Stimulated activated naive CD8-positive, alpha-beta T cell treated with anti-CD3 and anti-CD28 coated beads, Interleukin-15, amount 100 ng/mL, for 72 hours (primary cell): ENCODE results near the gene ALOX5AP.
"Not testable (repeated sequence)": the region's sequence is repeated elsewhere in the genome, so short reads cannot be mapped to it uniquely, and the experiment has no call there.

Experiments used
- ATAC-seq: fragments of 150-1000 bp; cut with Tn5 transposase; 2 replicates; pipeline ENCODE4 v1.10.0; 2021; ENCODE audit warnings: mild to moderate bottlenecking, moderate library complexity
- DNase-seq, 2 donors: peaks; one replicate each; pipeline ENCODE4 v3.0.0; 2021 to 2022
- H3K27ac Mint-ChIP-seq, 2 donors: one replicate each; pipeline ENCODE4 v1.8.0; 2022; ENCODE audit warnings: mild to moderate bottlenecking in 2 of 2, mixed read lengths in 2 of 2, moderate library complexity in 2 of 2
- H3K27me3 Mint-ChIP-seq: one replicate; pipeline ENCODE4 v1.8.0; 2022; ENCODE audit warnings: mixed read lengths
- H3K4me1 Mint-ChIP-seq: one replicate; pipeline ENCODE4 v1.8.0; 2022; ENCODE audit warnings: mild to moderate bottlenecking, mixed read lengths
- H3K4me3 Mint-ChIP-seq, 2 donors: one replicate each; pipeline ENCODE4 v1.8.0; 2022; ENCODE audit warnings: mild to moderate bottlenecking in 2 of 2, mixed read lengths in 2 of 2, moderate library complexity in 1 of 2
- H3K9me3 Mint-ChIP-seq, 2 donors: one replicate each; pipeline ENCODE4 v1.8.0; 2022; ENCODE audit warnings: mixed read lengths in 2 of 2

ALOX5AP gene

DNA sequence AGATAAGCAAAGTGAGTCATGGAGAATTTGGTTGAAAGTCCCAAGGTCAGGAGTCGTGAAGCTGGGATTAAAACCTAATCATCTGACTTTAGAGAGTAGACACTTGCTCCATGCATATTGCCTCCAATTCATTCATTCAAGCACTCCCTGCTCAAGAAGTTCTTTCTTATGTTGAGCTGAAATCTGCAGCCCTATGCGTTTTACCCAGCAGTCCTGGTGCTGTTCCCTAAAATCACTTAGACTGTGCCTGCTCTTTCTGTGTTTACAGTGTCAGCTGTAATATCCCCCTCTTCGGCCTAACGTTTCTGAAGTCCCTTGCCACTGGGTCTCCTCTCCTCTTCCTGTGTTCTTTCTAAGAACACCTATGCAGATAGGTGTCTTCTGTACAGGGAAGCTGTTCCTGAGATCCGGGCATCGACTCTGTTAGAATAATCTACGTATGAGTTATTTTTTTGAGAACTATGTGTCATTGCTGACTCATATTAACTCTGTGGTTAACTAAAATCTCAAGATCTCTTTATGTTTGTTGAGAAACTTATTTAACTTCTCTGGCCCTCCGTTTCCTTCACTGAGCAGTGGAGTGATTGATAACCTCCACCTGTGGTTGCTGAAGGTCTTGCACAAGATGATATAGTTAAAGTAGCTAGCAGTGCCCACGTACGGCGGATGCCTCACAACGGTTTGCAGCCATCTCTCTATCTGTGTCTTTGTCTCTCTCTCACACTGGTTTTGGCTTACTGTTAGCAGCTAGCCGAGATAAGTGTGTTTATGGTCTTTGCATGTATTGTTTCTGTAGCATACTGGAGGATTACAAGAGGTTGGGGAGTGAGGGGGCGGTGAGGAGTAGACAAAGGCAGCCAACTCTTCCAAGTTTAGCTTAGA is 4.7 kb downstream of the ALOX5AP start:
- DNase-seq (peak; percentile 63 to 79), ATAC-seq (peak; percentile 84)
- Mint-ChIP-seq H3K27ac (peak overlapping the region in 1 of 2 donors; percentile 84), H3K4me1 (peaks cover 78% of the 10 kb centered on the region), H3K27me3 (peaks cover 8% of the 10 kb centered on the region), H3K9me3 (no peaks in the 10 kb centered on the region), H3K4me3 (peak overlapping the region; percentile 82 to 84)

DNA sequence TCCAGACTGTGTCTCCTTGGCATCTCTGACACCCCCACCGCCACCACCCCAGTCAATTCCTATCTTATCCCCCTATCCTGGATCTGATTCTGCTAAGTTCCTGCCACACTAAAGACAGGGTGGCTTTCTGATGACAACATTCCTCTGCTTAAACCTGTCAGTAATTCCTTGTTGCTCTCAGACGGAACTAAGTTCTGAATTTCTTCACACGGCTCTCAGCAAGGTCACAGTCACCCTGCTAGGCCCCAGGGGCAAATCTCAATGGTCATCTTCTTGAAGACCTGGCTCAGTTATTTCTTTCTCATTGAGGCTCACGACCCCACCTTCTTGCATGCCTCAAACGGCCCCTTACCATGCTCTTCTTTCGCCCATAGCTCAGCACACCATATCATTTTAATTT is 7.6 kb downstream of the ALOX5AP start:
- no peak overlapping the region for H3K27ac Mint-ChIP-seq
- no peak for ATAC-seq
- peaks cover 72% of the 10 kb centered on the region for H3K4me1 Mint-ChIP-seq
- DNase-seq: no peak
- no peaks in the 10 kb centered on the region for H3K9me3 Mint-ChIP-seq
- peaks cover 16% of the 10 kb centered on the region for H3K27me3 Mint-ChIP-seq
- peak overlapping the region in 1 of 2 donors; percentile 32 for H3K4me3 Mint-ChIP-seq

DNA sequence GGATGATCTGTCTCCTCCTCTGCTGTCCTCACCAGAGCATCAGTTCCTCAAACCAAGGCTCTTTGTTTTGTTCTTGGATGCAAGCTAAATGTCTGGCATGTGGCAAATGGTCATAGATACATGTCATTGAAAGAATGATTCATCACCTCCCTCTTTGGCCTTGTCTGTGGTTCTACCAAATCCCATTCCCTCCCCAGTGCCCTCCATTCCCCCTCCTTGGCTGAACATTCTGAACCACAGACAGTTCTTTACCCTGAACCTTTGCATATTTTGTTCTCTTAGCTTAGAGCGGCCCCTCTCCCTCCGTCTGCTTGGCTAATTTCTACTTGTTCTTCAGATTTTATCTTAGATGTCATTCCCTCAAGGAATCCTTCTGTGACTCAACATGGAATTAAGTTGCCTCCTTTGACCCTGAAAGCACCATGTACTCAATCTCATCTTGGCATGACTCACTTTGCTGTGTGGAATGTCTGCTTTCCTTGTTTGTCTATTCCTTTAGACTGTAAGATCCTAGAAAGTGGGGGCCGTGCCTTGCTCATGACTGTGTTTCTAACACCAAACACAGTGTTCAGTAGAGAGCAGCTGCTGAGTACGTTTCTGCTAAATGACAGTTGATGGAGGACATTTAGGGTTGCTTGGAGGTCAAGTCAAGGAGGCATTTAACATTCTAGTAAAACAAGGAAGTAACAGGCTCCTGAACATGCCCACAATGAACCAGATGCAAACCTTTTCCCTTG is 8.1 kb downstream of the ALOX5AP start:
- no peaks in the 10 kb centered on the region for H3K9me3 Mint-ChIP-seq
- H3K27me3 Mint-ChIP-seq: peaks cover 16% of the 10 kb centered on the region
- DNase-seq: no peak
- peaks cover 67% of the 10 kb centered on the region for H3K4me1 Mint-ChIP-seq
- H3K4me3 Mint-ChIP-seq: peak overlapping the region; percentile 1 to 41
- ATAC-seq: no peak
- no peak overlapping the region for H3K27ac Mint-ChIP-seq

DNA sequence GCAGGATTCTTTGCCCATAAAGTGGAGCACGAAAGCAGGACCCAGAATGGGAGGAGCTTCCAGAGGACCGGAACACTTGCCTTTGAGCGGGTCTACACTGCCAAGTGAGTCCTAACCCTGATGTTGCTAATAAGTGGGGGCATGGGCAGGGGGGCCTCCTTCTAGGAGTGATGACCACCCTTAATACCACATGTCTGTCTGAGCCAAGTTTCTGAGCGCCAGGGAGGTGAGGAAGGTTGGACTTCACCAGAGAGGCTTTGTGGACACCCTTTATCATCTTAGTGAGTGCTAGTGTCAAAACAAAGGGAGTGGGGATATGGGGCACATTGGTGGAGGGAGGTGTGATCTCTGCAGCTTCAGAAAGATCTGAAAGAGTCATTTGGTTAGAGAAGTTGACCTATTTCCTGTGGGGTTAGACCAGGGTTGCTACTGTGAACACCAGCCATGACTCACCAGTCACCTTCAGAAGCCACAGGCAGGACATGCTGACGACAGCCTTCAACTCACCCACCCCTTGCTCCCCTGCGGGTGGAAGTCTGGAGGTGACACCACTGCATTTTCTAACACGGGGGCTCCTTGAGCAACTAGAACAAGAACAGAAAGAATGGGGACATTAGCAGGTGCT is 8.8 kb downstream of the ALOX5AP start:
- Mint-ChIP-seq H3K4me1 (peaks cover 60% of the 10 kb centered on the region), H3K9me3 (no peaks in the 10 kb centered on the region), H3K27me3 (peaks cover 16% of the 10 kb centered on the region), H3K4me3 (peak overlapping the region; percentile 10 to 41), H3K27ac (peak overlapping the region in 1 of 2 donors; percentile 16)
- DNase-seq: peak; percentile 82 to 93
- peak; percentile 93 for ATAC-seq

DNA sequence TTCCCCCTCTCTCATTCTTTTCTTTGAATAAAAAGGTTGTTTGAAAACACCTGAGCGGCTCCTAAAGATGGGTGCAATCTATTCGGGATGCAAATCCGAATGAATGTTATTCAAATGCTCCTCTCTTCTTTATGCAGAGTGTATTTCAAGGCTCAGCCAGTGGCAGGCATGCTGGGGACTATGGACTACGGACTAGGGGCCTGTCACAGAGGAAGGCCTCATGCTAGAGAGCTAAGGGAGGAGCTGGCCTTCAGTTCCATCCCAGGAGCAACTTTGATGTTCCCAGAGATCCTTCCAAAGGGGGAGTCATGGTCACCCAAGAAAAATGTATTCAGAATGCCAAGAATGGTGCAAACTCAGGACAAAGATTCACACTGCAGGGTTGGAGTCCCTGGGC is 9.3 kb downstream of the ALOX5AP start:
- peaks cover 55% of the 10 kb centered on the region for H3K4me1 Mint-ChIP-seq
- no peaks in the 10 kb centered on the region for H3K9me3 Mint-ChIP-seq
- DNase-seq: no peak
- ATAC-seq: no peak
- H3K27ac Mint-ChIP-seq: peak overlapping the region in 1 of 2 donors; percentile 50
- peaks cover 16% of the 10 kb centered on the region for H3K27me3 Mint-ChIP-seq
- peak overlapping the region; percentile 10 to 41 for H3K4me3 Mint-ChIP-seq

DNA sequence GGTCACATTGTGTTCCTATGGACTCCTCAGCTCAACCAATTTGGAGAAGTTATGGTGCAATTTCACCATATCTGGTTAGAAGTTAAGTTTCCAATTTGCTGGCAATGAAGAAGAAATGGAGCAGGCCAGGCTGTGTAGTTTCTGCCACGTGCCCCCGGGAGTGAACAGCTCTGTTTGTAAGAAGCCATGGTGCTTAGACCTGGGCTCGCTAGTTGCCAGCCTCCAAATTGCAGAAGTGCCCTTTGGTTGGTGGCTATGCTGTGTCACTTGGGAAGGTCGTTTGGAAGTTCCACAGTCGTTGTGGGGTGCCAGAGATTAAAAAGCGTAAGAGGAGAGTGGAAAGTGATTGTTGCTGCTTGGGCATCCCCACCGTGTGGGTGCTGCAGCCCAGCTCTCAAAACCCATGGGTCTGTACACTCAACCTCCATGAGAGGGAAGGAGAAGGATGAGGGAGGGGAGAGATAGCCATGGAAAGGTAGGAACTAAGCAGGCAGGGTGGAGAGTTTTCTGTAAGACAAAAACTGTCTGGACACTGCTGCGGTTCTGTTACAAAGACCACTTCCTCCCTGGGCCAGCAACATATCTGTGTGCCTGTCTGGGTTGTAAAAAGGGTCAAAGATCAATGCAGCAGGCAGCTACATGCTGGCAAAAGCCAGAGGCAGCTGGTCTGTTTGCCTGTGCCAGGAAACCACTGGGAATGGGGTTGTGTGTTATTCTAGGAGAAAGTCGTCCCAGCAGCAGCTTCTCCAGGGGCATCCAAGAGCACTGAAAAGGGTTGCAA is 10.8 kb downstream of the ALOX5AP start:
- no peaks in the 10 kb centered on the region for H3K9me3 Mint-ChIP-seq
- H3K27me3 Mint-ChIP-seq: peaks cover 16% of the 10 kb centered on the region
- H3K4me1 Mint-ChIP-seq: peaks cover 53% of the 10 kb centered on the region
- ATAC-seq (no peak), DNase-seq (no peak)
- H3K27ac Mint-ChIP-seq: no peak overlapping the region
- H3K4me3 Mint-ChIP-seq: no peak overlapping the region

DNA sequence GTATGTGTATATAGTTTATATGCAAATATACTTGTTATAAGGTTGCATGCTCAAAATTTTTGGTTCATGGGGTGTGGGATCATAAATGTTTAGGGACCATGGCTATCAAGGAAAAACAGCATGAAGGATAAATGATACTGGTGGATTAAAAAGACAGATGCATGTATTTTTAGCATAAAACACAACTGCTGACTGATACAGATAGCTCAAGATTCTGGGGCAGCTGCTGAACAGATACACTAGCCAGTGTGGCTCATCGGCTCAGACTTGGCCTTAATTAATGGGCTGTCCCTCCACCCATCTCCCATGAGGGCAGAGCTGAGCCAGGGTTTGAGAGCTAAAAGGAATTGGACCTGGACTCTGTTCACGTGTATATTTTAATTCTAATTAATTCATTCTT is 11.4 kb downstream of the ALOX5AP start:
- peaks cover 60% of the 10 kb centered on the region for H3K4me1 Mint-ChIP-seq
- ATAC-seq: no peak

DNA sequence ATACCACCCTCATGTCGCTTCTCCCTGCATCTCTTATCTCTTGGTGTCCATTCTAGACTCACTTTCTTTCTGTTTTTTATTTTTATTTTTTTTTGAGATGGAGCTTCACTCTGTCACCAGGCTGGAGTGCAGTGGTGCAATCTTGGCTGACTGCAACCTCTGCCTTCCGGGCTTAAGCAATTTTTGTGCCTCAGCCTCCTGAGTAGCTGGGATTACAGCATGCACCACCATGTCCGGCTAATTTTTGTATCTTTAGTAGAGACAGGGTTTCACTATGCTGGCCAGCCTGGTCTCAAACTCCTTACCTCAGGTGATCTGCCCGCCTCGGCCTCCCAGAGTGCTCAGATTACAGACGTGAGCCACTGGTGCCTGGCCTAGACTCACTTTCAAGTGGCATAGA is 12.5 kb downstream of the ALOX5AP start:
- H3K4me3 Mint-ChIP-seq, H3K9me3 Mint-ChIP-seq, H3K27ac Mint-ChIP-seq, ATAC-seq, DNase-seq: not testable (repeated sequence)
- peaks cover 15% of the 10 kb centered on the region for H3K27me3 Mint-ChIP-seq
- H3K4me1 Mint-ChIP-seq: peaks cover 62% of the 10 kb centered on the region

More for the DNA sequence above, 11.4 kb downstream of the ALOX5AP start:
- Mint-ChIP-seq H3K27ac (no peak overlapping the region), H3K27me3 (peaks cover 16% of the 10 kb centered on the region), H3K4me3 (no peak overlapping the region), H3K9me3 (no peaks in the 10 kb centered on the region)
- no peak for DNase-seq

DNA sequence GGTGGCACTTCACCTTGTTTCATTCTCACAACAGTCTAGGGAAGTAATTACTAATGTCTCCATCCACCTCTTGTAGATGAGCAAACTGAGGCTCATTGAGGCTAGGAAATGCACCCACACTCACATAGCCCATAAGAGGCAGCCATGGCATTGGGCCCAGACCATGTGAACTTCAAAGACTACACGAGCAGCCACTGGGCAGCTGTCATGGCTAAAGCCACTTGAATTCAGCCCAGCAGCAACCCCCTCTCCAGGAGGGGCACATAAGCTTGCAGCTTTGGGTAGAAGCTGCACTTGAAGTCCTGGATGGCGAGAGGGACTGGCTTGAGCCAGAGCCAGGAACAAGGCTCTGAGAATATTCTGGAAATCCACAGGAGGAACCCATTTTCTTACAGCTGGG is 13.4 kb downstream of the ALOX5AP start:
- no peaks in the 10 kb centered on the region for H3K9me3 Mint-ChIP-seq
- no peak overlapping the region for H3K4me3 Mint-ChIP-seq
- no peak overlapping the region for H3K27ac Mint-ChIP-seq
- H3K4me1 Mint-ChIP-seq: peaks cover 57% of the 10 kb centered on the region
- no peak for ATAC-seq
- no peak for DNase-seq
- peaks cover 8% of the 10 kb centered on the region for H3K27me3 Mint-ChIP-seq

DNA sequence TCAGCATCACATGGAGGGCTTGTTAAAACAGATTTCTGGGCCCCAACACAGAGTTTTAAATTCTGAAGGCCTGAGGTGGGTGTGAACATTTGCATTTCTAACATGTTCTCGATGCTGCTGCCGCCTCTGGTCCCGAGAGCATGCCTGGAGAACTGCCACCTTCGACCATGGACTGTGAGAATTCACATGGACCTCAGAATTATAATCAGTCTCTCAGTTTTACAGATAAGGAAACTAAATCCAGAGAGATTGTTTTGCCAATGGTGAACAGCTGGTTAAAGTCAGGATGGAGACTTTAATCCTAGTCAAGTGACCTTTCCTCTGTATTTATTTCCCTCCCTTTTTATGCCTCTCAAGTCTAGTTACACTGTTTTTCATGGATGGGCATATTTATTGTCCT is 14.7 kb downstream of the ALOX5AP start:
- H3K27ac Mint-ChIP-seq: no peak overlapping the region
- peaks cover 8% of the 10 kb centered on the region for H3K27me3 Mint-ChIP-seq
- no peak overlapping the region for H3K4me3 Mint-ChIP-seq
- DNase-seq (no peak), ATAC-seq (no peak)
- no peaks in the 10 kb centered on the region for H3K9me3 Mint-ChIP-seq
- peaks cover 45% of the 10 kb centered on the region for H3K4me1 Mint-ChIP-seq

DNA sequence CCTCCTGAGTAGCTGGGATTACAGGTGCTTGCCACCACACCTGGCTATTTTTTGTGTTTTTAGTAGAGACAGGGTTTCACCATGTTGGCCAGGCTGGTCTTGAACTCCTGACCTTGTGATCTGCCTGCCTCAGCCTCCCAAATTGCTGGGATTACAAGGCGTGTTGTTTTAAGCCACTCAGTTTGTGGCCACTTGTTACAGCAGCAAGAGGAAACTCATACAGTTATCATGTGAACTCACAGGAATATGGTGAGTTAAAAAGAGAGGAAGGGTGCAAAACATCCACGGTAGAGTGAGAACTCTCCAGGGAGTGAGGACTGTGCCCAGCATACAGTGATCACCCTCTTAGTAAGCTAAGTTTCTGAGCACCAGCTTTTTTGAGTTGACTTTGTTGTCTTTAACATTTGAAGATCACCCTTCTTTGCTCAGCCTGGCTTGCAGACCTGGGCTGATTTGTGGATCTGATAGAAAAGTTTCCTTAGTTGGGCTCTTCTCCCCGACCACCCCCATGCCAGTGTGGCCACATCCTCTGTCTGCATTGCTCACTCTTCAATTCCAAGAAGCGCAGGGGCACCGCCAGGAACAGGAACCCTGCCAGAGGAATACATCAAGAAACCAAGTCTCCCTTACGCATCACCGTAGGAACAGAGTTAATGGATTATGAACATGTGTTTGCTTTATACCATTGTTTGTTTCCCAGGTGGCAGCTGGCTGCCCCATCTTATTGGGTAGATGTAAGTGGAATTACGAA is 16.0 kb downstream of the ALOX5AP start:
- Mint-ChIP-seq H3K4me3 (no peak overlapping the region), H3K9me3 (no peaks in the 10 kb centered on the region), H3K4me1 (peaks cover 32% of the 10 kb centered on the region), H3K27ac (peak overlapping the region in 1 of 2 donors; percentile 42), H3K27me3 (peaks cover under 1% of the 10 kb centered on the region)
- DNase-seq: no peak
- ATAC-seq: peak; percentile 35

DNA sequence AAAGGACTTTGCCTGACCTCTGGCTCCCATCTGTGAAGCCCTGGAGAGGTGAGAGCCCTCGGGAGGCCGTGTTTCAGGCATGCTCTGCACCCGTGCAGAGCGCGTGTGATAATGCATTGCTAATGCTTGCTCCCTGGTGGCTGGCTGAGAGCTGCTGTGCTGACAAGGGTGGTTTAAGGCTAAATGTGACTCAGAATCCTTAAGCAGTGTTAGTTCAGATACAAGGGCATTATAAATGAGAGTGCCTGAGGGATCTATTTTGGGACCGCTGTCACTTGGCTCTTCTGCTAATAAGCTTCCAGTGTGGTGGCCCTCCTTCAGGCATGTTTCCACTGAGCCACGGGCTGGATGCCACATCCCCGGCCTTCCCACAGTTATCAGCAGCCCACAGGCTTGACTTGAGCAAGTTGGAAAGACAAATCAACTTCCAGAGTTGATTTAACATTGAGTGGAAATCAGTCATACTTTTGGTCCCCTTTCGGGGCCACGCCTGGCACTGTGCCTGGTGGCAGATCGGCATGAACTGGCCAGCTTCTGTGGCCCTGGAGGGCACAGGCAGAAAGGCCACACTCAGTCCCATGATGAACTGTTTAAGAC is 17.0 kb downstream of the ALOX5AP start:
- Mint-ChIP-seq H3K27ac (no peak overlapping the region), H3K4me3 (no peak overlapping the region), H3K27me3 (no peaks in the 10 kb centered on the region), H3K4me1 (peaks cover 29% of the 10 kb centered on the region), H3K9me3 (no peaks in the 10 kb centered on the region)
- ATAC-seq: no peak
- no peak for DNase-seq

DNA sequence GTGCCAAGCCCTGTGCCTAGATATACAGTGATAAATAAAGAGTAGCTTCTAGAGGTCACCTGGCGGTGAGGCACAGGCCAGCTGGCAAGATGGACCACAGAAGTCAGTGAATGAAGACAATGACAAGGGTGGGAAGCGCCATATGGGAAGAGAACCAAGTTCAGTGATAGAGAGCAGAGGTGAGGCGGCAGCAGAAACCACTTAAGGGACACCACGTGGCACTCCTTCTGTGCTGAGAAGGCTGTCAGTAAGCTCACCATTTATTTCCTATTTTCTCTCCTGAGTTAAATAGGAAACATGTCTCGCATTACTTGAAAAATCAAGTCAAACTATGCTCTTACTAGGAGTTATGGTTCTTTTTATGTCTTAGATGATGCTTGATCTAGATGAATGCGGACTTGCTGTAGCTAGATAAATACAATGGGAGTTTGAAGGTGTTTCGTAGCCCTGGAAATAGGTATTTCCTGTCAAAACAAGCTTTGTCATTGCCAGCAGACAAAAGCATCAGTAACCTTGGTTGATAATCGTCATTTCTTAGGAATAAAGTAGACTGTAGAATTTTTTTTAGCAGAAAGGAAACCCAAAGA is 17.8 kb downstream of the ALOX5AP start:
- peak overlapping the region in 1 of 2 donors; percentile 89 for H3K27ac Mint-ChIP-seq
- ATAC-seq (no peak), DNase-seq (no peak)
- H3K4me1 Mint-ChIP-seq: peaks cover 29% of the 10 kb centered on the region
- H3K9me3 Mint-ChIP-seq: no peaks in the 10 kb centered on the region
- no peak overlapping the region for H3K4me3 Mint-ChIP-seq
- H3K27me3 Mint-ChIP-seq: no peaks in the 10 kb centered on the region

DNA sequence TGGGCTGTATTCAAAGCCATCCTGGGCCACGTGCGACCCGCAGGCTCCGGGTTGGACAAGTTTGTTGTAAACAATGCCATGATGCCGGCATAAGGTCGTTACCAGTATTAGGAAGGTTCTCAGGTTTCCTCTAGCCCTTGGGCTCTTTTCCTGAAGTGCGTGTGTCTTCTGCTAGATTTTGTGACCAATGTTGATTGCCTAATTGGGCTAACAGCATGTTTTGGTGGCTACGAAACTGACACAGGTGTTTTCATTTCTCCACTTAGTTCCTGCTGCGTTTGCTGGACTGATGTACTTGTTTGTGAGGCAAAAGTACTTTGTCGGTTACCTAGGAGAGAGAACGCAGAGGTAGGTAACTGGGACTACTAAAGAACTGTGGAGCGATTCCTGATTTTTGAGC is 20.3 kb downstream of the ALOX5AP start:
- Mint-ChIP-seq H3K27ac (no peak overlapping the region), H3K4me1 (peaks cover 23% of the 10 kb centered on the region), H3K4me3 (no peak overlapping the region), H3K9me3 (no peaks in the 10 kb centered on the region), H3K27me3 (no peaks in the 10 kb centered on the region)
- ATAC-seq: no peak
- no peak for DNase-seq
